ENCODE data around the gene TSKS.

- TF ChIP-seq IKZF2 (IDR thresholded peaks at IDR 0.05), result no peak
- no peak for TF ChIP-seq CTCF (IDR thresholded peaks at IDR 0.05 in 2 of 3, conservative IDR thresholded peaks at IDR 0.05 in 1 of 3; ENCODE audit: control insufficient read depth in 2 of 3, extremely low read depth in 1 of 3, insufficient read depth in 1 of 3, low read depth in 3 of 3, low read length in 3 of 3)
- TF ChIP-seq EZH2 (IDR thresholded peaks at IDR 0.05; ENCODE audit: borderline replicate concordance, control insufficient read depth, low read depth, low read length), result no peak
These were observed 5.0 kb upstream of the TSKS start for GRCh38 chr19:49767967-49768581.
